Measurements from ENCODE around the gene CERS1. TPM values are rescaled to one million over a fixed set of nuclear protein-coding genes. Genes with fewer than 3 reads are reported as not detected.
A peak's percentile ranks its signal among the peaks of the same experiment; 100 is the strongest.

Gene CERS1
- total RNA-seq, 2 donors from 2014 or later, result 0.79 to 1.6 TPM

- Histone ChIP-seq H3K27me3 (no peaks in the 10 kb centered on the region), H3K4me1 (peaks cover 0 to 11% of the 10 kb centered on the region in 2 donors), H3K36me3 (peaks cover 21% of the 10 kb centered on the region), H3K4me3 (peak overlapping the region in 1 of 2 donors; percentile 32), H3K9me3 (no peaks in the 10 kb centered on the region), H3K27ac (no peak overlapping the region)
- no peak for TF ChIP-seq CTCF (IDR thresholded peaks at IDR 0.05)
- DNase-seq (ENCODE audit: low spot score), result no peak
These were observed 35.6 kb upstream of the CERS1 start for GRCh38 chr19:18931316-18932162.

- H3K4me1 ChIP-seq, result peaks cover 0 to 11% of the 10 kb centered on the region in 2 donors
- H3K27me3 ChIP-seq, result no peaks in the 10 kb centered on the region
- H3K9me3 ChIP-seq, result no peaks in the 10 kb centered on the region
- H3K4me3 ChIP-seq, result no peak overlapping the region
- no peak for DNase-seq (ENCODE audit: low spot score)
- no peak overlapping the region for H3K27ac ChIP-seq
- peaks cover 43% of the 10 kb centered on the region for H3K36me3 ChIP-seq
- TF ChIP-seq CTCF (IDR thresholded peaks at IDR 0.05), result no peak
These were observed 33.4 kb upstream of the CERS1 start for GRCh38 chr19:18929311-18929710.

GRCh38 chr19:18928018-18928805 is 32.3 kb upstream of the CERS1 start:
- TF ChIP-seq CTCF (IDR thresholded peaks at IDR 0.05), result no peak
- H3K27me3 ChIP-seq, result no peaks in the 10 kb centered on the region
- no peak for DNase-seq (ENCODE audit: low spot score)
- peaks cover 51% of the 10 kb centered on the region for H3K36me3 ChIP-seq
- H3K4me1 ChIP-seq, result peaks cover 0 to 11% of the 10 kb centered on the region in 2 donors
- H3K4me3 ChIP-seq, result no peak overlapping the region
- H3K9me3 ChIP-seq, result no peaks in the 10 kb centered on the region
- H3K27ac ChIP-seq, result no peak overlapping the region

- H3K9me3 ChIP-seq, result no peaks in the 10 kb centered on the region
- H3K36me3 ChIP-seq, result peaks cover 62% of the 10 kb centered on the region
- no peak overlapping the region for H3K27ac ChIP-seq
- no peaks in the 10 kb centered on the region for H3K27me3 ChIP-seq
- peaks cover 0 to 17% of the 10 kb centered on the region in 2 donors for H3K4me1 ChIP-seq
- TF ChIP-seq CTCF (IDR thresholded peaks at IDR 0.05), result no peak
- no peak overlapping the region for H3K4me3 ChIP-seq
- DNase-seq (ENCODE audit: low spot score), result no peak
These were observed 28.8 kb upstream of the CERS1 start for GRCh38 chr19:18924684-18925213.

- no peak overlapping the region for H3K27ac ChIP-seq
- peaks cover 0 to 31% of the 10 kb centered on the region in 2 donors for H3K4me1 ChIP-seq
- no peaks in the 10 kb centered on the region for H3K27me3 ChIP-seq
- DNase-seq (ENCODE audit: low spot score), result no peak
- TF ChIP-seq CTCF (IDR thresholded peaks at IDR 0.05), result no peak
- H3K9me3 ChIP-seq, result no peaks in the 10 kb centered on the region
- H3K4me3 ChIP-seq, result no peak overlapping the region
- peaks cover 46% of the 10 kb centered on the region for H3K36me3 ChIP-seq
These were observed 26.4 kb upstream of the CERS1 start for GRCh38 chr19:18922228-18922985.
